Prostate gland (tissue), 2 donors: ENCODE results near the gene ZNF628.
"Not testable (repeated sequence)": the region's sequence is repeated elsewhere in the genome, so short reads cannot be mapped to it uniquely, and the experiment has no call there.

Experiments used
- CTCF ChIP-seq, 4 experiments: fragments of 200-600 bp in 2 of 4; fragments of 450-650 bp in 2 of 4; sonication (generic) in 2 of 4; IDR thresholded peaks; 1 replicate in 3 of 4; 2 replicates in 1 of 4; pipeline ENCODE4 v1.5.1; 2016 to 2019; ENCODE audit warnings: antibody characterized with exemption in 4 of 4, mild to moderate bottlenecking in 2 of 4, moderate library complexity in 2 of 4
- POLR2A ChIP-seq: fragments of 450-650 bp; IDR thresholded peaks from one replicate; pipeline ENCODE4 v1.6.1; 2016; ENCODE audit warnings: antibody characterized with exemption, mild to moderate bottlenecking
- POLR2AphosphoS5 ChIP-seq: sonication (generic); formaldehyde crosslinking; IDR thresholded peaks from one replicate; pipeline ENCODE4 v1.6.1; 2017; ENCODE audit warnings: antibody characterized with exemption

GRCh38 chr19:55448175-55448490, 28.3 kb upstream of the ZNF628 start:
- TF ChIP-seq CTCF (IDR thresholded peaks at IDR 0.05); POLR2A; POLR2AphosphoS5: not testable (repeated sequence)
